Measurements from ENCODE around the gene MAGEL2.

The MAGEL2 gene

DNA sequence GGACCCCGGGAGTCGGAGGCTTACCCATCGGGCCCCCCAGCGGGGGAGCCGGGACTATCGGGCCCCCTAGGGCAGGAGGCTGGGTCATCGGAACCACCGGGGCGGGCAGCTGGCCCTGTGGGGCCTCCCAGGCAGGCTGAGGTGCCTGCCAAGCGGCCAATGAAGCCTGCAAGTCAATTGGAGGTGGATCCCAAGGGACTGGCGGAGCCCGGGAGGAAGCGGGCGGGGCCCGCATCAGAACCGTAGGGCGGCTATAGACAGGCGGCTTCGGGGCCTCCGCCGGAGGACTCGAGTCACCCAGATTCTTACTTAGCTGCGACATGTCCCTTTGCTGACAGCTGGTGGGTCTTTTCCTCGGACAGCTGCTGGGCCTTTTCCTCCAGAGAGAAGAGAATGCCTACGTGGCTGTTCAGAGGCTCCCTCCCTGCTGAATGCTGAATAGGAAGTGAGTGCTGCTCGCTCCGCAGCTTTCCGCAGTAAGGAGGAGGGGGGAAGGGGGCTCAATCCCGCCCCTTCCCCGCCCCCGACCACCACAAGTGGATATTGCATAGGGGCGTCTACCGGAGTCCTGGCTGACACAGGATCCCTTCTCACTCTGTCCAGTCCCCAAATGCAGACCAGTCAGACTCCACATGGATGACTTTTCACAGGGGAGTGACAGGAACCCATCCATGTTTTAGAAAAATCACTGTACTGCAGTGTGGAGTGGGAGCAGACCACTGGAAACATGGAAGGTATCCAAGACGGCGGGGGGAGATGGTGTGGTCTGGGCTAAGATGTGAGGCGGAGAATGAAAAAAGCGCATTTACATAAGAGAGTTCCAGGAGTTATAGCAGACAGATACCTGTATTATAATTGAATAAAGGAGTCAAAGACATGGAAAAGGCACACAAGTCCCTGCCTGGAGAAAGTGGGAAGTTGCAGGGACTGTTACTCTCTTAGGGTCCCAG lies at the start of gene MAGEL2:
MAGEL2 (minus strand) TSS at position 447 of the 950 bp plus-strand sequence; CDS start at position 322, 125 bp downstream.
- DNase-seq = no peak

GRCh38 chr15:23695282-23695681 lies 47.6 kb upstream of the MAGEL2 start:
- no peak for DNase-seq

GRCh38 chr15:23694592-23694991 lies 46.9 kb upstream of the MAGEL2 start:
- no peak for DNase-seq

DNA sequence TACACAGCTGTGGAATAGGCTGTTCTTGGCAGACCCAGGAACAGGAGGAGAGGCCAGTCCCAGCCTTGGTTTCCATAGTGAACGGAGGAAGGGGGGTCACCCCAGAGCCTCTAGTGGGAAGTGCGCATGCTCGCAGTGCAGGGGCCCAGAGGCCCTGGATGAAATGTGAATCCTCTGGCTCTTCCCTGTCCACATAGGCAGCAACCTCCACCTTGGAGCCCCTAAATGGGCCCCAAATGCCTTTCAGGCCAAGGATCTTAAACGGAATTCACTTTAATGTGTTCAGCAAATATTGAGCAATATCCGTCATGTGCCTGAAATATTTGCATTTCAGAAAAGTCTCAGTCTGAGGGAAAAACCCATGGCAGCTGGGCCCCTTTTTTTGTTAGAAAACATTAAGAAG lies 42.8 kb upstream of the MAGEL2 start:
- no peak for DNase-seq

DNA sequence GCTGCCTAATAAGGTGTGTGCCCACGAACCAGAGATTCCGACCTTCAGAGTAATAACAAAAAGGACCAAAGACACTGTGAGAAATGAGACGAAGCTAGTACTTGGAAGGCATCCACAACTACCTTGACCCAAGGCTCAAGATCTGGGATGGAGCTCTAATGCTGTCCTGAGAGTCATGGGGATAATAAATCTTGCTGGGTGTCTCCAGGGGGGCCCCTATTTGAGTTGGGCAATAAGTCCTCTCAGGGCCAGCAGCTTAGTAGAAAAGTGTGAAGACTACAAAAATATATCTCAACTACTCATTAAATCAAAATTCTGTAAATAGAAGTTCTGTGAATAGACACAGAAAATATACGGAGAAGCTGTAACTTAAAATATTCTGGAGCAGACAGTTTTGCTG lies 42.3 kb upstream of the MAGEL2 start:
- DNase-seq = no peak

- no peak for DNase-seq
These were observed 39.4 kb upstream of the MAGEL2 start, which contains the start of gene NDN for GRCh38 chr15:23687143-23687470. Gene NDN, minus strand, starts transcription at chr15:23687305. Its CDS starts 88 bp downstream, at chr15:23687217.

DNA sequence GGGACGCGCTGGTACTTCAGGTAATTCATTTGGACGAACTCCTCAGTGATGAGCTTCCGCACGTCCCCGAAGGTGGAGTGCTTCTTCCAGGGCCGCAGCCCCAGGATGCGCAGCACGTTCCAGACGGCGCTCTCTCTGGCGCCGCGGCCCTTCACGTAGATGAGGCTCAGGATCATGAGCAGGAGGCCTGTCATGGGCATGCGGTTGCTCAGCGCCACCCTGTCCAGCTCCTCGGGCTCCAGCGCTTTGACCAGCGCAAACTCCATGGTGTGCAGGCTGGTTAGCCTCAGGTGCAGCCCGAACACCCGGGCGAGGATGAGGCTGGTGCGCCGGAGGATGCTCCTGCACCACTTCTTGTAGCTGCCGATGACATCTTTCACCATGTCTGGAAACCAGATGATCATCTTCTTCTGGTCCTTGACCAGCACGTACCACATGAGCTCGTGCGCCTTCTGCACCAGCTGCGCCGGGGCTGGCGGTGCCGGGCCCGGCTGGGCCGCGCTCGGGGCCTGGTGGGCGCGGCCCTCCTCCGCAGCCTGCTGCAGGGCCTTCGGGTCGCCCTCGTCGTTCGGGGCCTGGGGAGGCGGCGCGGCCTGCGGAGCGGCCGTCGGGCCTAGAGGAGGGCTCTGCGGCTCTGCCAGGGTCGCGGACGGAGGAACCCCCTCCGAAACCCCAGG lies 38.9 kb upstream of the MAGEL2 start:
- DNase-seq = no peak

GRCh38 chr15:23671481-23671880 lies 23.8 kb upstream of the MAGEL2 start:
- no peak for DNase-seq

GRCh38 chr15:23670970-23671369 lies 23.3 kb upstream of the MAGEL2 start:
- no peak for DNase-seq

DNA sequence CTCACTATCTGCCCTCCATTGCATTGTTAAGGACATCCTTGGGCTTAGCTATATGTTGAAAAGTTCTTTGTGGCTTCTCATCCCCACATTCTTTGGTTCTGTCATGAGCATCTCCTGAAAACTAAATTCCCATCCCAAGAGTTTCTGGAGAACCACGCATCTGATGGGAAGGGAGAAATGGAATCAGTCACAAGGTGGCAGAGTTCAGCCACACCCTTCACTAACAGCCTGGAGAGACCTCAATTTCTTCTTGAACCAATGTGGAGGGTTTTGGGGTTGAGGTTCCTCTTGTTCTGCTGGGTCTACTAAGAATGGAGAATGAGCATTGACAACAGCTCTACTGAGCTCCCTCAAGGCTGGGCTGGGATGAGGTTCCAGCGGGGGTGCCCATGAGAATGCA lies 15.6 kb upstream of the MAGEL2 start:
- no peak for DNase-seq

GRCh38 chr15:23648920-23649515 lies 1.4 kb upstream of the MAGEL2 start:
- peak; percentile 9 for DNase-seq

DNA sequence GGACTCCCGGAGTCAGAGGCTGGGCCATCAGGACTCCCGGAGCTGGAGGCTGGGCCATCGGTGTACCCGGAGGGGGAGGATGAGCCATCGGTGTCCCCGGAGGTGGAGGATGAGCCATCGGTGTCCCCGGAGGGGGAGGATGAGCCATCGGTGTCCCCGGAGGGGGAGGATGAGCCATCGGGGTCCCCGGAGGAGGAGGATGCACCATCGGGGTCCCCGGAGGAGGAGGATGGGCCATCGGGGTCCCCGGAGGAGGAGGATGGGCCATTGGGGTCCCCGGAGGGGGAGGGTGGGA lies 719 bp downstream of the MAGEL2 start:
- DNase-seq = no peak

- DNase-seq = no peak
These were observed 1.3 kb downstream of the MAGEL2 start for GRCh38 chr15:23646165-23647000.

DNA sequence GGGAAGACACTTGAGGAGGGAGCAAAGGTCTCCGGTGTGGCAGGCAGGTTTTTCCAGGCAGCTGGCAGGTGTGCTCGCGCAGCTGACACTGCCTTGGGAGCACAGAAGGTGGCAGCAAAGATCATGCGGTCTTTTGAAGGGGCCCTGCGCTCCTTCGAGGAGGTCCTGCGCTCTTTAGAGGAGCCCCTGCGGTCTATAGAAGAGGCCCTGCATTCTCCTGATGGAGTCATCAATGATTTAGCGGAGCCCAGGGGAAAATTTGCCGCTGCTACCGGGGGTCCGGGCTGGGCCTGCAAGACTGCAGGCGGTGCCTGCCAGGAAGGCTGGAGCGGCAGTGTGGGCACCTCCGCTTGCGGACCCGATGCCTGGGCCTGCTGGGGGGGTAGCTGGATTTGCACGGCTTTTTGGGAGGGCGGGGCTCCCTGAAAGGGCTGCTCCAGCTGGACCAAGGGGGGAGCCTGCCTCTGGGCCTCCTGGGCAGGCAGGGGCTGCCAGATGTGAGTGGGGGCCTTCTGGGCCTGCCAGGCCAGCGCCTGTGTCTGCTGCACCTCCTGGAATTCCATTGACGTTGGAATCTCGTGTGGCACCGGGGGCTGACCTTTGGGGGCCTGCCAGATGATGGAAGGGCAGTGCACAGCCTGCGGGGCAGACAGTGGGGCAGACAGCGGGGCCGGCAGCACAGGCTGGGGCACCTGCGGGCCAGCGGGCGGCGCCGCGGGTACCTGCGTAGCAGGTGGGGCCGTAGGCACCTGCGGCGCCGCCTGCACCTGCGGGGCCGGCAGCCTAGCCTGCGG lies 2.1 kb downstream of the MAGEL2 start:
- DNase-seq = no peak

DNA sequence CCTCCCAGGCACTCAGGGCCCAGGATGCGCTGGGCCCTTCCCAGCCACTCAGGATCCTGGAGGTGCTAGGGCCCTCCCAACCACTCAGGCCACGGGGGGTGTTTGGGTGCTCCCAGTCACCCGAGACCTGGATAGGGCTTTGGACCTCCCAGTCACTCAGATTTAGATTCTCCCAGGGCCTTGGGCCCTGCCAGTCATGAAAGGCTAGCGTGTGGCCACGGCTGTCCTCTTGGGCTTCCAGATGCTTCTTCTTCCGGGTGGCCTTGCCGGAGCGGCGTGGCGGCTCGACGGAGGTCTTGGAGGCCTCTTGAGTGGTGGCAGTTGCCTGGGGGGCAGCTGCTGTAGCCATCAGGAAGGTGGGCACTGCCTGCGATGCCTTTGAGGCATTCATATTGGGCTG lies 2.8 kb downstream of the MAGEL2 start:
- DNase-seq = no peak

GRCh38 chr15:23642413-23643044 lies 5.1 kb downstream of the MAGEL2 start:
- DNase-seq = no peak

DNA sequence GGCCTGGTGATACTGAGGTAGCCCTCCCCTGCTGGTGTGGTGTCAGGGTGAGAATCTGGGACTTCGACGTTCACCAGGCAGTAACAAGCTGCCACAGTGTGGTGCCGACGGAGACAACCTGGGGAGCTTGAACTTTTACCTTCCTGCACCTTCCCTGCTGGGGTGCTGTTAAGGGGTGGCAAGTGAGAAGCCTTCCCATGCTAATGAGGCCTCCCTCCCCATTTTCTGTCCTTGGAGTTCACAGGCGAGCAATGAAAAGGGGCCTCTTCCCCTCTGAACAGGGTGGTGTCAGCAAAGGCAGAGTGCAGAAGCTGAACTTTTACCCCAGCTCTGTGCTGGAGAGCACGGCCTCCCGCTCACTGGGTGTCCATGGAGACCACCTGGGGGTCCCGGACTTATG lies 13.5 kb downstream of the MAGEL2 start:
- no peak for DNase-seq

DNA sequence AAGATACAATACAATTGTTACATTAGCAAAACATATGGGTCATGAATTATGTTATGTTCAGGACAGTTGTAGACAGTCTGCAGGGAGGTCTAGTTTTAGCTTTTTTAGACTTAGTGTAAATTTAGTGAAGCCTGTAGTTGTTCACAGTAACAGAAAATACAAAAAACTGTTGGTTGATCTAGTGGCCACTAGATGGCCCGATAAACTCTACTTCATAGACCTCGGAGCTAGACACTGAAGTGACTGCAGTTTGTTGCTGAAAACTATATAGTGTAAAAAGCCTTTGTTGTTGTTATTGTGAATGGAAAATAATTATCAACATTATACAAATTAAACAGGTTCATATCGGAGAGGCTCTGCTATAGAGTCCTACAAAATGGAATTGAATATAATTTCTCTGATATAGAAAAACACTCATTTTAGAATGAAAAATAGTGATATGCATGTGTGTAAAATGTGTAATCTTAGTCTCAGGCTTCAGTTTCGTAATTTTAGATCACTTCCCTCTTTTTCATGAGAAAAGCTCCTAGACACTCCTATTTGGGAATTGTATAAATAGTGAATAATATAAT lies 18.3 kb downstream of the MAGEL2 start:
- no peak for DNase-seq

- no peak for DNase-seq
These were observed 18.9 kb downstream of the MAGEL2 start for GRCh38 chr15:23628612-23629233.

GRCh38 chr15:23616536-23616935 lies 31.1 kb downstream of the MAGEL2 start:
- DNase-seq = no peak

DNA sequence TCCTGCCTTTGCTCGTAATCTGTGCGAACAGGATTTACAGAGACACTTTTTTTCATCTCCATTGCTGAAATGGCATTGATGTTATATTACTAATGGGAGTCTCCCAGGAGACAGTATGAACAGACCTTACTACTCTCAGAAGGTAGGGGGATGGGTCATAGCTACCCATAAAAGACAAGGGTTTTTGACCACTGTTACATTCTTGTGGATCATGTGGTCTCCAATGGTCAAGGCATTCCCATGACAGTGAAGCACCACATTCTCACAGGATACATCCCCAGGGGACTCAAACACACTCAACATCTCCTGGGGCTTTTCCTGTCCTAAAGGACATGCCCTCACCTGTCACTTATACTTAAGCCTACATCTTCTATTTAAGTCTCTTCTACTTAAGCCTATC lies 41.4 kb downstream of the MAGEL2 start:
- no peak for DNase-seq
